Keratinocyte (primary cell): ENCODE results near the gene CDC34.

Source experiments
- EZH2 ChIP-seq: IDR thresholded peaks from one replicate; pipeline ENCODE4 v1.6.1; 2012; ENCODE audit warnings: inconsistent platforms, mild to moderate bottlenecking, low read length, moderate library complexity
- TF ChIP-seq, protein P1 (sequence below), 3 experiments: IDR thresholded peaks in 1 of 3; conservative IDR thresholded peaks in 1 of 3; optimal IDR thresholded peaks in 1 of 3; 2 replicates in 2 of 3; 3 replicates in 1 of 3; pipeline versions ENCODE3 to v1.5.1; 2011; ENCODE audit warnings: low read length in 3 of 3, mild to moderate bottlenecking in 3 of 3, moderate library complexity in 2 of 3, control low read depth in 1 of 3, inconsistent platforms in 1 of 3; ENCODE audit not compliant: insufficient read depth in 2 of 3; ENCODE audit errors: extremely low read depth in 1 of 3

DNA sequence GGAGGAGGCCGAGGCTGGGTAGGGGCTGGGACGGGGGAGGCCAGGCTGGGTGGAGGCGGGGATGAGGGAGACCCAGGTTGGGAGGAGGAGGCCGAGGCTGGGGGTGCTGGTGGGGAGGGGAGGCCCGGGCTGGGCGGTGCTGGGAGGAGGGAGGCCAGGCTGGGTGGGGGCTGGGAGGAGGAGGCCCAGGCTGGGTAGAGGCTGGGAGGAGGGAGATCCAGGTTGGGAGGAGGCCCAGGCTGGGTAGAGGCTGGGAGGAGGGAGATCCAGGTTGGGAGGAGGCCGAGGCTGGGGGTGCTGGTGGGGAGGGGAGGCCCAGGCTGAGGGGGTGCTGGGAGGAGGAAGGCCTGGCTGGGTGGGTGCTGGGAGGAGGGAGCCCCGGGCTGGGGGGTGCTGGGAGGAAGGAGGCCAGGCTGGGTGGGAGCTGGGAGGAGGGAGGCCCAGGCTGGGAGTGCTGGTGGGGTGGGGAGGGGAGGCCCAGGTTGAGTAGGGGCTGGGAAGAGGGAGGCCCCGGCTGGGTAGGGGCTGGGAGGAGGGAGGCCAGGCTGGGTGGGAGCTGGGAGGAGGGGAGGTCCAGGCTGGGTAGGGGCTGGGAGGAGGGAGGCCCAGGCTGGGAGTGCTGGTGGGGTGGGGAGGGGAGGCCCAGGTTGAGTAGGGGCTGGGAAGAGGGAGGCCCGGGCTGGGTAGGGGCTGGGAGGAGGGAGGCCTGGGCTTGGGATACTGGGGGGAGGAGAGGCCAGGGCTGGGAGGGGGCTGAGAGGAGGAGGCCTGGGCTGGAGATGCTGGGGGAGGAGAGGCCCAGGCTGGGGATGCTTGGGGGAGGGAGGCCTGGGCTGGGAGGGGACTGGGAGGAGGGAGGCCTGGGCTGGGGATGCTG is 13.6 kb upstream of the CDC34 start:
- TF ChIP-seq, protein P1, sequence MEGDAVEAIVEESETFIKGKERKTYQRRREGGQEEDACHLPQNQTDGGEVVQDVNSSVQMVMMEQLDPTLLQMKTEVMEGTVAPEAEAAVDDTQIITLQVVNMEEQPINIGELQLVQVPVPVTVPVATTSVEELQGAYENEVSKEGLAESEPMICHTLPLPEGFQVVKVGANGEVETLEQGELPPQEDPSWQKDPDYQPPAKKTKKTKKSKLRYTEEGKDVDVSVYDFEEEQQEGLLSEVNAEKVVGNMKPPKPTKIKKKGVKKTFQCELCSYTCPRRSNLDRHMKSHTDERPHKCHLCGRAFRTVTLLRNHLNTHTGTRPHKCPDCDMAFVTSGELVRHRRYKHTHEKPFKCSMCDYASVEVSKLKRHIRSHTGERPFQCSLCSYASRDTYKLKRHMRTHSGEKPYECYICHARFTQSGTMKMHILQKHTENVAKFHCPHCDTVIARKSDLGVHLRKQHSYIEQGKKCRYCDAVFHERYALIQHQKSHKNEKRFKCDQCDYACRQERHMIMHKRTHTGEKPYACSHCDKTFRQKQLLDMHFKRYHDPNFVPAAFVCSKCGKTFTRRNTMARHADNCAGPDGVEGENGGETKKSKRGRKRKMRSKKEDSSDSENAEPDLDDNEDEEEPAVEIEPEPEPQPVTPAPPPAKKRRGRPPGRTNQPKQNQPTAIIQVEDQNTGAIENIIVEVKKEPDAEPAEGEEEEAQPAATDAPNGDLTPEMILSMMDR (optimal IDR thresholded peaks at IDR 0.05 in 1 of 3, IDR thresholded peaks at IDR 0.05 in 1 of 3, conservative IDR thresholded peaks at IDR 0.05 in 1 of 3; ENCODE audit: extremely low read depth in 1 of 3, insufficient read depth in 2 of 3, low read length in 3 of 3), result no peak
- TF ChIP-seq EZH2, result no peak
